ENCODE measurements around the gene UBE2D3. TPM values are rescaled to one million over a fixed set of nuclear protein-coding genes. Genes with fewer than 3 reads are reported as not detected.

Gene UBE2D3
- total RNA-seq, 1 experiment from 2014 or later: 191 TPM

DNA sequence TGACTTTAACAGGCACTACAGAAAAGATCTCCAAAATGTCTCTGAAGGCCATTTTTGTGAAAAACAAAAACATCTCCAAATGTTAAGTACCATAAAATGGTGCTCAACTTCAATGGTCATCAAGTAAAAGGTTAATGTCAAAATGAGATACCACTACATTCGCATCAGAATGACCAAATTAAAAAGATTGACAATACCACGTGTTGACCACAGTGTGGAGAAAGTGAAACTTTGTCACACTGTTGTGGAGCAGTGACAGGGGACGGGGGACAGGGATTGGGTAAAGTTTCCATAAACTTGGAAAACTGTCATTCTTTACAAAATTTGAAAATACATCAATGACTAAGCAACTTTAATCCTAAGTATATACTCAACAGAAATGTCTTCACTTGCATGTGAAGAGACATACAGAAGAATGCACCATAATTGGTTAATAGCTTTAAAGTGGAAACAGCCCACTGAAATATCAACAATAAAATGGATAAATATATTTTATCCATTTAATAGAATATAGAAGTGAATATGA lies 22.3 kb upstream of the UBE2D3 start:
- no peak for TF ChIP-seq SIN3A (IDR thresholded peaks at IDR 0.05; ENCODE audit: borderline replicate concordance, insufficient read depth, low read depth, low read length)
- no peak for TF ChIP-seq CTCF (IDR thresholded peaks at IDR 0.05)
- no peak for TF ChIP-seq TCF7L2 (IDR thresholded peaks at IDR 0.05; ENCODE audit: low read depth, low read length)
- TF ChIP-seq REST (IDR thresholded peaks at IDR 0.05; ENCODE audit: insufficient read depth in 1 of 2, low read depth in 2 of 2, low read length in 1 of 2): no peak
- TF ChIP-seq POLR2AphosphoS5 (IDR thresholded peaks at IDR 0.05; ENCODE audit: low read depth, low read length): no peak
- DNase-seq (ENCODE audit: low read depth, low spot score) (no peak), ATAC-seq (no peak)
- no peaks in the 10 kb centered on the region for H3K27me3 ChIP-seq (ENCODE audit: control insufficient read depth, insufficient read depth, low read length)
- no peaks in the 10 kb centered on the region for H3K4me1 ChIP-seq (ENCODE audit: control insufficient read depth, insufficient read depth, low read length)
- BruUV-seq (replicated peaks): no TSS peak
- no peak overlapping the region for H3K27ac ChIP-seq (ENCODE audit: low read length)
- no peaks in the 10 kb centered on the region for H3K36me3 ChIP-seq (ENCODE audit: control insufficient read depth, insufficient read depth, low read length)
- ChIA-PET CTCF (no interaction called here), POLR2A (no interaction called here)
- in situ Hi-C loops (cut with HindIII; ENCODE audit: low pct_unique_long_range_greater_than_20kb, low sequenced_read_pairs) (no loop called here), intact Hi-C loops (cut with micrococcal nuclease; ENCODE audit: unreplicated experiment) (no loop called here)
- H3K9me3 ChIP-seq (ENCODE audit: control insufficient read depth, insufficient read depth, low read depth, low read length): no peaks in the 10 kb centered on the region
- H3K4me3 ChIP-seq (ENCODE audit: low read depth in 2 of 2, low read length in 2 of 2): no peak overlapping the region

DNA sequence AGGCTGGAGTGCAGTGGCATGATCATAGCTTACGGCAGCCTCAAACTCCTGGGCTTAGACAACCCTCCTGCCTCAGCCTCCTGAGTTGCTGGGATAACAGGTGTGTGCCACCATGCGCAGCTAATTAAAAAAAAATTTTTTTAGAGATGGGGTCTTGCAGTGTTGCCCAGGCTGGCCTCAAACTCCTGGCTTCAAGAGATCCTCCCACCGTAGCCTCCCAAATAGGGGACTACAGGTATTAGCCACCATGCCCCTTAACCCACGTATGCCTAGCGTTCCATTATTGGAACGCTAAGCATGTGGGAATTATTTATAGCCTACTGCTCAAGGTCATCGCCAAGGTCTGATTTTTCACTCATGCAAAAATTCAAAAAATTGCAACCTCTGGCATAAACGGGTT lies 20.3 kb upstream of the UBE2D3 start:
- Histone ChIP-seq H3K4me3 (ENCODE audit: low read depth in 2 of 2, low read length in 2 of 2) (no peak overlapping the region), H3K4me1 (ENCODE audit: control insufficient read depth, insufficient read depth, low read length) (no peaks in the 10 kb centered on the region), H3K27me3 (ENCODE audit: control insufficient read depth, insufficient read depth, low read length) (no peaks in the 10 kb centered on the region), H3K27ac (ENCODE audit: low read length) (no peak overlapping the region), H3K9me3 (ENCODE audit: control insufficient read depth, insufficient read depth, low read depth, low read length) (no peaks in the 10 kb centered on the region), H3K36me3 (ENCODE audit: control insufficient read depth, insufficient read depth, low read length) (no peaks in the 10 kb centered on the region)
- TF ChIP-seq REST (IDR thresholded peaks at IDR 0.05; ENCODE audit: insufficient read depth in 1 of 2, low read depth in 2 of 2, low read length in 1 of 2) (no peak), POLR2AphosphoS5 (IDR thresholded peaks at IDR 0.05; ENCODE audit: low read depth, low read length) (no peak), SIN3A (IDR thresholded peaks at IDR 0.05; ENCODE audit: borderline replicate concordance, insufficient read depth, low read depth, low read length) (no peak), CTCF (IDR thresholded peaks at IDR 0.05) (no peak), TCF7L2 (IDR thresholded peaks at IDR 0.05; ENCODE audit: low read depth, low read length) (no peak)
- POLR2A ChIA-PET: no interaction called here
- no TSS peak for BruUV-seq (replicated peaks)
- intact Hi-C loops (cut with micrococcal nuclease; ENCODE audit: unreplicated experiment) (no loop called here), in situ Hi-C loops (cut with HindIII; ENCODE audit: low pct_unique_long_range_greater_than_20kb, low sequenced_read_pairs) (no loop called here)
- ATAC-seq: no peak
- no peak for DNase-seq (ENCODE audit: low read depth, low spot score)
- CTCF ChIA-PET: no interaction called here
